Neural cell (in vitro differentiated cells): ENCODE measurements around the gene AGBL1. TPM values are rescaled to one million over a fixed set of nuclear protein-coding genes. Genes with fewer than 3 reads are reported as not detected.

ENCODE experiments used
- H2AFZ ChIP-seq: fragments of 200-600, 300-800 bp; sonication (generic), shearing (Covaris generic); 2 replicates; pipeline ENCODE4 v1.6.0; 2014; ENCODE audit warnings: low read depth, mild to moderate bottlenecking, antibody characterized with exemption, low read length, moderate library complexity
- H3F3A ChIP-seq: fragments of 200-600 bp; shearing (Covaris generic); 2 replicates; pipeline ENCODE4 v1.6.1; 2016; ENCODE audit warnings: mild to moderate bottlenecking, moderate library complexity, mixed read lengths, antibody characterized with exemption, low read length; ENCODE audit not compliant: insufficient read depth, poor library complexity, severe bottlenecking
- H3K27ac ChIP-seq: fragments of 200-600, 300-800 bp; sonication (generic), shearing (Covaris generic); 2 replicates; pipeline ENCODE4 v1.5.1; 2014; ENCODE audit warnings: mild to moderate bottlenecking, low read length, moderate library complexity
- H3K27me3 ChIP-seq: fragments of 300-800, 200-600 bp; sonication (generic), shearing (Covaris generic); 2 replicates; pipeline ENCODE4 v1.6.0; 2014; ENCODE audit warnings: mild to moderate bottlenecking, low read depth, low read length, moderate library complexity; ENCODE audit not compliant: insufficient read depth
- H3K36me3 ChIP-seq: fragments of 300-800, 200-600 bp; sonication (generic), shearing (Covaris generic); 2 replicates; pipeline ENCODE4 v1.5.1; 2014; ENCODE audit warnings: mild to moderate bottlenecking, antibody characterized with exemption, low read length, moderate library complexity; ENCODE audit not compliant: insufficient read depth
- H3K4me2 ChIP-seq: fragments of 300-800, 200-600 bp; sonication (generic), shearing (Covaris generic); 2 replicates; pipeline ENCODE4 v1.6.0; 2014; ENCODE audit warnings: mild to moderate bottlenecking, low read length
- H3K4me3 ChIP-seq: fragments of 300-800, 200-600 bp; sonication (generic), shearing (Covaris generic); 2 replicates; pipeline ENCODE4 v1.5.1; 2014; ENCODE audit warnings: mild to moderate bottlenecking, low read length, moderate library complexity
- H3K79me2 ChIP-seq: fragments of 200-600 bp; shearing (Covaris generic); replicated peaks from 2 replicates; pipeline ENCODE4 v1.6.0; 2014; ENCODE audit warnings: mild to moderate bottlenecking, low read length, moderate library complexity; ENCODE audit not compliant: insufficient read depth
- H3K9ac ChIP-seq: fragments of 300-800, 200-600 bp; sonication (generic), shearing (Covaris generic); 2 replicates; pipeline ENCODE4 v1.6.1; 2016; ENCODE audit warnings: mild to moderate bottlenecking, low read length, mixed read lengths
- H3K9me2 ChIP-seq: fragments of 200-600 bp; shearing (Covaris generic); 2 replicates; pipeline ENCODE4 v1.6.1; 2016; ENCODE audit warnings: mild to moderate bottlenecking, low read length, mixed read lengths; ENCODE audit not compliant: insufficient read depth
- H3K9me3 ChIP-seq: fragments of 200-600, 300-800 bp; sonication (generic), shearing (Covaris generic); 2 replicates; pipeline ENCODE4 v1.6.1; 2016; ENCODE audit warnings: mild to moderate bottlenecking, mixed run types, low read length, moderate library complexity, mixed read lengths
- H4K20me1 ChIP-seq: fragments of 200-600 bp; shearing (Covaris generic); 2 replicates; pipeline ENCODE4 v1.6.1; 2016; ENCODE audit warnings: mild to moderate bottlenecking, mixed run types; ENCODE audit not compliant: insufficient read depth
- CTCF ChIP-seq: fragments of 450-650 bp; IDR thresholded peaks from 2 replicates; pipeline ENCODE4 v1.5.1; 2014; ENCODE audit warnings: antibody characterized with exemption, mild to moderate bottlenecking, moderate library complexity; ENCODE audit not compliant: poor library complexity, severe bottlenecking
- EP300 ChIP-seq: fragments of 450-650 bp; conservative IDR thresholded peaks from 2 replicates; pipeline ENCODE4 v1.6.1; 2014; ENCODE audit warnings: antibody characterized with exemption, mild to moderate bottlenecking, moderate library complexity; ENCODE audit not compliant: poor library complexity, severe bottlenecking
- EZH2 ChIP-seq: fragments of 200-600, 300-800 bp; shearing (Covaris generic), sonication (generic); IDR thresholded peaks from 2 replicates; pipeline ENCODE4 v1.6.1; 2014; ENCODE audit warnings: antibody characterized with exemption, low read length, borderline replicate concordance, mild to moderate bottlenecking; ENCODE audit not compliant: insufficient read depth, poor library complexity, severe bottlenecking
- MXI1 ChIP-seq: fragments of 450-650 bp; conservative IDR thresholded peaks from 2 replicates; pipeline ENCODE4 v1.6.1; 2014; ENCODE audit warnings: antibody characterized with exemption, mild to moderate bottlenecking; ENCODE audit not compliant: poor library complexity, severe bottlenecking
- POLR2AphosphoS5 ChIP-seq: IDR thresholded peaks from 2 replicates; pipeline ENCODE4 v1.6.1; 2012
- RAD21 ChIP-seq: fragments of 450-650 bp; conservative IDR thresholded peaks from 2 replicates; pipeline ENCODE4 v1.6.1; 2014; ENCODE audit warnings: antibody characterized with exemption, mild to moderate bottlenecking, moderate library complexity
- REST ChIP-seq: IDR thresholded peaks from 2 replicates; pipeline ENCODE4 v1.6.1; 2012; ENCODE audit warnings: borderline replicate concordance
- SMC3 ChIP-seq: fragments of 450-650 bp; conservative IDR thresholded peaks from 2 replicates; pipeline ENCODE4 v1.6.1; 2014; ENCODE audit warnings: antibody characterized with exemption, mild to moderate bottlenecking, moderate library complexity; ENCODE audit not compliant: poor library complexity
- TAF1 ChIP-seq: IDR thresholded peaks from 2 replicates; pipeline ENCODE4 v1.6.1; 2012; ENCODE audit warnings: low read depth
- polyA plus RNA-seq: library from polyadenylated mRNA; depleted of rRNA; stranded (reverse); fragments of >200 nt; gene quantifications from 2 replicates; pipeline ENCODE4 v1.2.3, GENCODE V29; 2014

The AGBL1 gene
- polyA plus RNA-seq, 1 donor from 2014 or later, result 0.12 TPM

- Histone ChIP-seq H2AFZ (no peak overlapping the region), H3K27me3 (no peaks in the 10 kb centered on the region), H3K4me3 (no peak overlapping the region), H4K20me1 (no peaks in the 10 kb centered on the region), H3K4me2 (no peak overlapping the region), H3K79me2 (no peaks in the 10 kb centered on the region), H3K36me3 (no peaks in the 10 kb centered on the region), H3K9me3 (no peaks in the 10 kb centered on the region), H3K9ac (no peak overlapping the region), H3K9me2 (no peaks in the 10 kb centered on the region), H3K27ac (no peak overlapping the region), H3F3A (no peaks in the 10 kb centered on the region)
- TF ChIP-seq POLR2AphosphoS5, result no peak
Measured at GRCh38 chr15:86796521-86796920, 716.9 kb downstream of the AGBL1 start.

- H3F3A ChIP-seq, result no peaks in the 10 kb centered on the region
- H2AFZ ChIP-seq, result no peak overlapping the region
- H3K9me3 ChIP-seq, result no peaks in the 10 kb centered on the region
- H3K4me3 ChIP-seq, result no peak overlapping the region
- no peaks in the 10 kb centered on the region for H3K36me3 ChIP-seq
- TF ChIP-seq EZH2, result no peak
- no peak for TF ChIP-seq CTCF
- no peak for TF ChIP-seq EP300
- no peak for TF ChIP-seq MXI1
- no peak for TF ChIP-seq TAF1
- no peak for TF ChIP-seq POLR2AphosphoS5
- TF ChIP-seq REST, result no peak
- H3K9me2 ChIP-seq, result no peaks in the 10 kb centered on the region
- no peak overlapping the region for H3K4me2 ChIP-seq
- H4K20me1 ChIP-seq, result no peaks in the 10 kb centered on the region
- no peaks in the 10 kb centered on the region for H3K27me3 ChIP-seq
- H3K27ac ChIP-seq, result no peak overlapping the region
- H3K9ac ChIP-seq, result no peak overlapping the region
- no peaks in the 10 kb centered on the region for H3K79me2 ChIP-seq
Measured at GRCh38 chr15:86797135-86797534, 717.5 kb downstream of the AGBL1 start.

DNA sequence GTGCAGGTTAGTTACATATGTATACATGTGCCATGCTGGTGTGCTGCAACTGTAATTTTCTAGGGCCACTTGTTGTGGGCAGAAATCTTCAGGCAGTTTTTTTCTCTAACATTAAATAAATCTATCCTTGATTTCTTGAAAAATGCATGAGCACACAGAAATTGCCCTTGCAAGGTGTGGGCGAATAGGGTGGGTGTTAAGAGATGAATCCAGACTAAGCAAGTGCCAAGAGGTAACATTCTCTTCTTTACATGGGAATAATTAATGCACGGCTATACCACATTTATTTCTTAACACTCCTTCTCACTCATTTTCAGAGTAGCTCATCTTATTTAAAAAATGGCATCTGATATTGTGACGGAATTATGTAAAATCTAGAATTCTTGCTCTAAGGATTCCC lies 719.6 kb downstream of the AGBL1 start:
- H4K20me1 ChIP-seq, result no peaks in the 10 kb centered on the region
- H3K9me2 ChIP-seq, result no peaks in the 10 kb centered on the region
- H3K9ac ChIP-seq, result no peak overlapping the region
- H3K4me2 ChIP-seq, result no peak overlapping the region
- no peaks in the 10 kb centered on the region for H3K79me2 ChIP-seq
- no peak overlapping the region for H3K27ac ChIP-seq
- H3F3A ChIP-seq, result no peaks in the 10 kb centered on the region
- no peak overlapping the region for H3K4me3 ChIP-seq
- no peaks in the 10 kb centered on the region for H3K9me3 ChIP-seq
- no peak for TF ChIP-seq POLR2AphosphoS5
- no peak for TF ChIP-seq CTCF
- no peak for TF ChIP-seq RAD21
- no peak for TF ChIP-seq REST
- TF ChIP-seq SMC3, result no peak
- no peak for TF ChIP-seq MXI1
- H3K27me3 ChIP-seq, result no peaks in the 10 kb centered on the region
- H3K36me3 ChIP-seq, result no peaks in the 10 kb centered on the region
- no peak overlapping the region for H2AFZ ChIP-seq
